Kidney (tissue), 14 donors: Measurements from ENCODE around the gene PNMA6E. TPM values are rescaled to one million over a fixed set of nuclear protein-coding genes. Genes with fewer than 3 reads are reported as not detected.
A peak's percentile ranks its signal among the peaks of the same experiment; 100 is the strongest.

Source experiments
- DNase-seq, 5 donors: peaks; one replicate each; pipeline ENCODE4 v3.0.0-alpha.2; 2013 to 2020
- FAIRE-seq: peaks from 2 replicates; lab custom pipeline; 2012; peaks lifted over from hg19 to GRCh38; lab: Jason Lieb, UNC
- H3K27ac ChIP-seq, 2 donors: one replicate each; pipeline ENCODE4 v1.7.0; 2013; ENCODE audit warnings: low read depth in 2 of 2, low read length in 2 of 2, inconsistent platforms in 1 of 2
- H3K27me3 ChIP-seq: one replicate; pipeline ENCODE4 v1.7.1; 2013; ENCODE audit warnings: low read length, inconsistent platforms; ENCODE audit not compliant: control insufficient read depth, insufficient read depth
- H3K36me3 ChIP-seq, 3 donors: one replicate each; pipeline versions ENCODE4 v1.7.0 to v1.7.1; 2013; ENCODE audit warnings: low read length in 3 of 3, control low read depth in 1 of 3, inconsistent platforms in 1 of 3; ENCODE audit not compliant: insufficient read depth in 3 of 3, control insufficient read depth in 2 of 3
- H3K4me1 ChIP-seq, 3 donors: one replicate each; pipeline versions ENCODE4 v1.7.0 to v1.7.1; 2013; ENCODE audit warnings: low read length in 3 of 3, inconsistent platforms in 1 of 3, low read depth in 1 of 3; ENCODE audit not compliant: control insufficient read depth in 2 of 3, insufficient read depth in 2 of 3
- H3K4me3 ChIP-seq, 3 donors: one replicate each; pipeline versions ENCODE4 v1.7.0 to v1.8.1; 2013; ENCODE audit warnings: low read length in 3 of 3, control low read depth in 1 of 3, inconsistent platforms in 1 of 3
- H3K9ac ChIP-seq, 3 donors: one replicate each; pipeline versions ENCODE4 v1.7.0 to v1.7.1; 2013; ENCODE audit warnings: low read length in 3 of 3, control low read depth in 1 of 3, inconsistent platforms in 1 of 3
- H3K9me3 ChIP-seq, 3 donors: one replicate each; pipeline versions ENCODE4 v1.7.0 to v1.7.1; 2013; ENCODE audit warnings: low read length in 3 of 3, control low read depth in 1 of 3, inconsistent platforms in 1 of 3; ENCODE audit not compliant: control insufficient read depth in 2 of 3, insufficient read depth in 1 of 3
- CTCF ChIP-seq: IDR thresholded peaks from 3 replicates; pipeline ENCODE4 v1.5.1; 2012; ENCODE audit warnings: mild to moderate bottlenecking, moderate library complexity, borderline replicate concordance; ENCODE audit not compliant: insufficient read depth; ENCODE audit errors: extremely low read depth
- intact Hi-C: fragments of 100-400 bp; cut with DNase I; formaldehyde crosslinking; loops from one replicate; pipeline ENCODE4 v1.11.1; 2022
- polyA plus RNA-seq: library from polyadenylated mRNA; stranded (reverse); fragments of 350-450 nt; fragmentation: Illumina TruSeq; extraction: RNeasy Lipid Tissue Mini Kit (QIAGEN cat#74804); gene quantifications from one replicate; pipeline ENCODE4 v1.2.3, GENCODE V29; 2014; ENCODE audit warnings: low read depth, low replicate concordance; ENCODE audit not compliant: insufficient read depth
- total RNA-seq: library from RNA; stranded (reverse); fragmentation: NEBNext Ultra II Directional; extraction: Animal tissue kit (Norgen Biotek cat#: 25700); gene quantifications from one replicate; pipeline ENCODE4 v1.2.1, GENCODE V29; 2021
- donor health status: control.
- donor health status: control.
- donor health status: control.
- donor health status: control.
- donor health status: control.
- donor health status: DM: yes; HTN: yes; CAD: no.
- donor health status: Normal renal cell carcinoma (clear cell type).

The PNMA6E gene
- total and polyA plus RNA-seq, 2 donors from 2014 or later, result not detected

- FAIRE-seq, result no peak
- H3K4me1 ChIP-seq, result no peaks in the 10 kb centered on the region
- no peaks in the 10 kb centered on the region for H3K9me3 ChIP-seq
- H3K27me3 ChIP-seq, result no peaks in the 10 kb centered on the region
- intact Hi-C loops, result no loop called here
- DNase-seq, result no peak
- H3K4me3 ChIP-seq, result no peak overlapping the region
- H3K9ac ChIP-seq, result no peak overlapping the region
- no peak overlapping the region for H3K27ac ChIP-seq
- TF ChIP-seq CTCF, result no peak
- H3K36me3 ChIP-seq, result no peaks in the 10 kb centered on the region
Measured at GRCh38 chrX:153366119-153366518, 35.0 kb downstream of the PNMA6E start.

GRCh38 chrX:153365670-153366069 is 35.5 kb downstream of the PNMA6E start:
- Histone ChIP-seq H3K4me1 (no peaks in the 10 kb centered on the region), H3K27ac (no peak overlapping the region), H3K9ac (no peak overlapping the region), H3K36me3 (no peaks in the 10 kb centered on the region), H3K9me3 (no peaks in the 10 kb centered on the region), H3K27me3 (no peaks in the 10 kb centered on the region), H3K4me3 (no peak overlapping the region)
- DNase-seq, result no peak
- no peak for FAIRE-seq
- intact Hi-C loops, result no loop called here
- no peak for TF ChIP-seq CTCF

GRCh38 chrX:153361781-153362397 is 39.3 kb downstream of the PNMA6E start:
- intact Hi-C loops, result no loop called here
- Histone ChIP-seq H3K4me3 (no peak overlapping the region), H3K36me3 (no peaks in the 10 kb centered on the region), H3K4me1 (no peaks in the 10 kb centered on the region), H3K9me3 (no peaks in the 10 kb centered on the region), H3K27me3 (no peaks in the 10 kb centered on the region), H3K27ac (peak overlapping the region in 1 of 2 donors; percentile 11), H3K9ac (no peak overlapping the region)
- peak; percentile 54 for FAIRE-seq
- DNase-seq, result peak in 2 of 5 donors; percentile 41 to 43
- TF ChIP-seq CTCF, result no peak

GRCh38 chrX:153357877-153358276 is 43.3 kb downstream of the PNMA6E start:
- H3K9ac ChIP-seq, result no peak overlapping the region
- intact Hi-C loops, result no loop called here
- H3K27ac ChIP-seq, result no peak overlapping the region
- H3K36me3 ChIP-seq, result no peaks in the 10 kb centered on the region
- TF ChIP-seq CTCF, result no peak
- no peak overlapping the region for H3K4me3 ChIP-seq
- no peaks in the 10 kb centered on the region for H3K27me3 ChIP-seq
- H3K4me1 ChIP-seq, result no peaks in the 10 kb centered on the region
- FAIRE-seq, result no peak
- H3K9me3 ChIP-seq, result no peaks in the 10 kb centered on the region
- DNase-seq, result no peak
